Progenitor cell of endocrine pancreas (in vitro differentiated cells): Measurements from ENCODE around the gene MX1. TPM values are rescaled to one million over a fixed set of nuclear protein-coding genes. Genes with fewer than 3 reads are reported as not detected.

ENCODE experiments used
- DNase-seq: peaks from one replicate; pipeline ENCODE4 v3.0.0; 2021; ENCODE audit warnings: low spot score; ENCODE audit not compliant: unreplicated experiment
- H3K27ac Mint-ChIP-seq: 2 replicates; pipeline ENCODE4 v1.8.0; 2021; ENCODE audit warnings: mild to moderate bottlenecking, moderate library complexity, mixed read lengths
- H3K27me3 Mint-ChIP-seq: 2 replicates; pipeline ENCODE4 v1.8.0; 2021; ENCODE audit warnings: mixed read lengths
- H3K36me3 Mint-ChIP-seq: 2 replicates; pipeline ENCODE4 v1.8.0; 2022; ENCODE audit warnings: mixed read lengths; ENCODE audit not compliant: insufficient read depth
- H3K4me1 Mint-ChIP-seq: 2 replicates; pipeline ENCODE4 v1.8.0; 2021; ENCODE audit warnings: low read depth, mixed read lengths
- H3K4me3 Mint-ChIP-seq: 2 replicates; pipeline ENCODE4 v1.8.0; 2021; ENCODE audit warnings: low read depth, mild to moderate bottlenecking, moderate library complexity, mixed read lengths
- H3K9me3 Mint-ChIP-seq: 2 replicates; pipeline ENCODE4 v1.8.0; 2021; ENCODE audit warnings: low read depth, mixed read lengths
- total RNA-seq: library from RNA; stranded (reverse); gene quantifications from 2 replicates; pipeline ENCODE4 v1.2.1, GENCODE V29; 2021
- TF ChIP-seq, protein P1 (sequence below): fragments of 200-600 bp; sonication (generic); IDR thresholded peaks from one replicate; pipeline ENCODE4 v1.5.0; 2021; ENCODE audit warnings: antibody characterized with exemption, mild to moderate bottlenecking; ENCODE audit not compliant: unreplicated experiment

Gene MX1
- total RNA-seq, 1 donor from 2014 or later = 2.1 TPM

GRCh38 chr21:41425588-41425953, 468 bp upstream of the MX1 start:
- H3K9me3 Mint-ChIP-seq = no peaks in the 10 kb centered on the region
- no peak overlapping the region for H3K27ac Mint-ChIP-seq
- no peaks in the 10 kb centered on the region for H3K36me3 Mint-ChIP-seq
- H3K4me1 Mint-ChIP-seq = peaks cover 14% of the 10 kb centered on the region
- H3K27me3 Mint-ChIP-seq = peaks cover 48% of the 10 kb centered on the region
- TF ChIP-seq, protein P1, sequence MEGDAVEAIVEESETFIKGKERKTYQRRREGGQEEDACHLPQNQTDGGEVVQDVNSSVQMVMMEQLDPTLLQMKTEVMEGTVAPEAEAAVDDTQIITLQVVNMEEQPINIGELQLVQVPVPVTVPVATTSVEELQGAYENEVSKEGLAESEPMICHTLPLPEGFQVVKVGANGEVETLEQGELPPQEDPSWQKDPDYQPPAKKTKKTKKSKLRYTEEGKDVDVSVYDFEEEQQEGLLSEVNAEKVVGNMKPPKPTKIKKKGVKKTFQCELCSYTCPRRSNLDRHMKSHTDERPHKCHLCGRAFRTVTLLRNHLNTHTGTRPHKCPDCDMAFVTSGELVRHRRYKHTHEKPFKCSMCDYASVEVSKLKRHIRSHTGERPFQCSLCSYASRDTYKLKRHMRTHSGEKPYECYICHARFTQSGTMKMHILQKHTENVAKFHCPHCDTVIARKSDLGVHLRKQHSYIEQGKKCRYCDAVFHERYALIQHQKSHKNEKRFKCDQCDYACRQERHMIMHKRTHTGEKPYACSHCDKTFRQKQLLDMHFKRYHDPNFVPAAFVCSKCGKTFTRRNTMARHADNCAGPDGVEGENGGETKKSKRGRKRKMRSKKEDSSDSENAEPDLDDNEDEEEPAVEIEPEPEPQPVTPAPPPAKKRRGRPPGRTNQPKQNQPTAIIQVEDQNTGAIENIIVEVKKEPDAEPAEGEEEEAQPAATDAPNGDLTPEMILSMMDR = no peak
- no peak for DNase-seq
- peak overlapping the region; percentile 64 for H3K4me3 Mint-ChIP-seq

GRCh38 chr21:41426676-41427404, 801 bp downstream of the MX1 start:
- TF ChIP-seq, protein P1 = no peak
- Mint-ChIP-seq H3K4me1 (peaks cover under 1% of the 10 kb centered on the region), H3K4me3 (peak overlapping the region; percentile 21), H3K27ac (no peak overlapping the region), H3K27me3 (peaks cover 48% of the 10 kb centered on the region), H3K9me3 (no peaks in the 10 kb centered on the region), H3K36me3 (no peaks in the 10 kb centered on the region)
- DNase-seq = no peak

DNA sequence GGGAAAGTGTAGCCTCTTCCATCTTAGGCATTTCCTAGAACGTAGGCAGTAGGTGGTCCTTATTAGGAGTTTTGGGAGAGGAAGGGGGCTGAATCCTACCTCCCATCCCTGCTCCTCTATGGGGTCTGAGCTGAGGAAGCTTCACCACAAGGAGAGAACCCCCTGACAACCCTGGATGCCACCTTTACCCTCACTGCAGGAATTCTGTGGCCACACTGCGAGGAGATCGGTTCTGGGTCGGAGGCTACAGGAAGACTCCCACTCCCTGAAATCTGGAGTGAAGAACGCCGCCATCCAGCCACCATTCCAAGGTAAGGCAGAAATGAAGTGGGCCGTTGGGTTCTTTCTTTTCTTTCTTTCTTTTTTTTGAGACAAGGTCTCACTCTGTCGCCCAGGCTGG, 1.5 kb downstream of the MX1 start:
- TF ChIP-seq, protein P1 = no peak
- Mint-ChIP-seq H3K9me3 (no peaks in the 10 kb centered on the region), H3K27me3 (peaks cover 46% of the 10 kb centered on the region), H3K36me3 (no peaks in the 10 kb centered on the region), H3K4me1 (no peaks in the 10 kb centered on the region), H3K4me3 (no peak overlapping the region), H3K27ac (no peak overlapping the region)
- DNase-seq = no peak

GRCh38 chr21:41428311-41428710, 2.3 kb downstream of the MX1 start:
- DNase-seq = no peak
- no peaks in the 10 kb centered on the region for H3K4me1 Mint-ChIP-seq
- peaks cover 46% of the 10 kb centered on the region for H3K27me3 Mint-ChIP-seq
- no peak overlapping the region for H3K4me3 Mint-ChIP-seq
- TF ChIP-seq, protein P1 = no peak
- no peaks in the 10 kb centered on the region for H3K36me3 Mint-ChIP-seq
- H3K27ac Mint-ChIP-seq = no peak overlapping the region
- no peaks in the 10 kb centered on the region for H3K9me3 Mint-ChIP-seq

GRCh38 chr21:41428847-41429246, 2.8 kb downstream of the MX1 start:
- Mint-ChIP-seq H3K36me3 (no peaks in the 10 kb centered on the region), H3K9me3 (no peaks in the 10 kb centered on the region), H3K4me1 (no peaks in the 10 kb centered on the region), H3K27me3 (peaks cover 46% of the 10 kb centered on the region), H3K27ac (no peak overlapping the region), H3K4me3 (no peak overlapping the region)
- TF ChIP-seq, protein P1 = no peak
- DNase-seq = no peak
